G401.6 (cell line): ENCODE data around the gene VAMP7.
"Not testable (repeated sequence)": the region's sequence is repeated elsewhere in the genome, so short reads cannot be mapped to it uniquely, and the experiment has no call there.

Experiments
- FAIRE-seq: peaks from 2 replicates; lab custom pipeline; 2012; peaks lifted over from hg19 to GRCh38; lab: Jason Lieb, UNC

Gene VAMP7

DNA sequence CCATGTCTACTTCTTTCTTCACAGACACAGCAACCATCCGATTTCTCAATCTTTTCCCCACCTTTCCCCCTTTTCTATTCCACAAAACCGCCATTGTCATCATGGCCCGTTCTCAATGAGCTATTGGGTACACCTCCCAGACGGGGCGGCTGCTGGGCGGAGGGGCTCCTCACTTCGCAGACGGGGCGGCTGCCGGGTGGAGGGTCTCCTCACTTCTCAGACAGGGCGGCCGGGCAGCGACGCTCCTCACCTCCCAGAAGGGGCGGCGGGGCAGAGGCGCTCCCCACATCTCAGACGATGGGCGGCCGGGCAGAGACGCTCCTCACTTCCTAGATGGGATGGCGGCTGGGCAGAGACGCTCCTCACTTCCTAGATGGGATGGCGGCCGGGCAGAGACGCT, 26.5 kb downstream of the VAMP7 start:
- FAIRE-seq, result not testable (repeated sequence)

DNA sequence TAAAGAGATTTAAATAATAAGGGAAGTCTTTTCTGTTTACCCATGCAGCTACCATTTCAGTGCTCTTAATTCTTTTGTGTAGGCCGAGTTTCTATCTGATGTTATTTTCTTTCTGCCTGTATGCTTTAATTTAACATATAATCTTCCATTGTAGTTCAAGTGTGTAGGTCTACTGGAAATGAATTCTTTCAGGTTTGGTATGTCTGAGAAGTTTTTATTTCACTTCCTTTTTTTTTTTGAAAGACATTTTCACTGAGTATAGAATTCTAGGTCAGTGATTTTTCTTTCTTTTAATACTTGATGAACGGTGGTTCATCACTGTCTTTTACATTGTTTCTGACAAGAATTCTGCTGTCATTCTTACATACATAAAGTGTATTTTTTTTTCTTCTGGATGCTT, 42.1 kb downstream of the VAMP7 start:
- FAIRE-seq, result no peak

DNA sequence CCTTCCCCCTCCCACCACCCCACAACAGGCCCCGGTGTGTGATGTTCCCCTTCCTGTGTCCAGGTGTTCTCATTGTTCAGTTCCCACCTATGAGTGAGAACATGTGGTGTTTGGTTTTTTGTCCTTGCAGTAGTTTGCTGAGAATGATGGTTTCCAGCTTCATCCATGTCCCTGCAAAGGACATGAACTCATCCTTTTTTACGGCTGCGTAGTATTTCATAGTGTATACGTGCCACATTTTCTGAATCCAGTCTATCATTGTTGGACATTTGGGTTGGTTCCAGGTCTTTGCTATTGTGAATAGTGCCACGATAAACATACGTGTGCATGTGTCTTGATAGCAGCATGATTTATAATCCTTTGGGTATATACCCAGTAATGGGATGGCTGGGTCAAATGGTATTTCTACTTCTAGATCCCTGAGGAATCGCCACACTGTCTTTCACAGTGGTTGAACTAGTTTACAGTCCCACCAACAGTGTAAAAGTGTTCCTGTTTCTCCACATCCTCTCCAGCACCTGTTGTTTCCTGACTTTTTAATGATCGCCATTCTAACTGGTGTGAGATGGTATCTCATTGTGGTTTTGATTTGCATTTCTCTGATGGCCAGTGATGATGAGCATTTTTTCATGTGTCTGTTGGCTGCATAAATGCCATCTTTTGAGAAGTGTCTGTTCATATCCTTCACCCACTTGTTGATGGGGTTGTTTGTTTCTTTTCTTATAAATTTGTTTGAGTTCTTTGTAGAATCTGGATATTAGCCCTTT, 49.9 kb downstream of the VAMP7 start:
- not testable (repeated sequence) for FAIRE-seq

DNA sequence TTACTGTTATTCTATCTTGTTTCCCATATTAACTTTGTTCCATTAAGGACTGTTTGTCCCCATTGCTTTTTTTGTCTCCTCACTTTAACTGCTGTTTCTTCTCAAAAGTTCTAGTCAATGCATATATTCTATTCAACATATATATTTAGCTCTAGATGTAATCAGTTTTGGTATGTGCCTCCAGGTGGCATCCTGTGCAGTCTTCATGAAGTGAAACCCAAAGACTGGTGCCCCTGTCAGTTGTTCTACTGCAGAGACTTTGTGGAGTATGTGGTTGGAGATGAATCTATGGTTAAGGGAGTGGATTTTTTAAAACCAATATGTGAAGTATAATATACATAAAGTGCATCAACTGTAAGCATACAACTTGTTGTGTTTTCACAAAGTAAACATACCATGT, 57.0 kb downstream of the VAMP7 start:
- FAIRE-seq, result no peak

DNA sequence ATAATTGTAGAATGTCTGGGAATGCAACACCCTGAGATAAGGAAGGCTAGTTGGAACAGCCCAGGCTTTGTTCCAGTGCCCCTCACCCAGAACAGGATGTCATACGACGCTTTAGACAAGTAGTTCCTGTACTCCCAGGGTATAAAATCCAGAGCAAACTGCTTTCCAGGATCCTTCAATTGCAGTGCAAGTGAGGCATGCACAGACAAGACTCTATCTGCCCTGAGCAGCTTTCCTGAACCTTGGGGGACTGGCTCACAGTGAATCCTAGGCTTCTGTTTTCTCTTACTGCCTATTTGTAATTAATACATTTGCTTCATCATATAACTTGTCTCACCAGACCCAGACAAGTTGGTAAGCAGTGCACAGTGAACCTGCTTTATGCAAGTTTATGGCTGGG, 68.0 kb downstream of the VAMP7 start:
- no peak for FAIRE-seq

DNA sequence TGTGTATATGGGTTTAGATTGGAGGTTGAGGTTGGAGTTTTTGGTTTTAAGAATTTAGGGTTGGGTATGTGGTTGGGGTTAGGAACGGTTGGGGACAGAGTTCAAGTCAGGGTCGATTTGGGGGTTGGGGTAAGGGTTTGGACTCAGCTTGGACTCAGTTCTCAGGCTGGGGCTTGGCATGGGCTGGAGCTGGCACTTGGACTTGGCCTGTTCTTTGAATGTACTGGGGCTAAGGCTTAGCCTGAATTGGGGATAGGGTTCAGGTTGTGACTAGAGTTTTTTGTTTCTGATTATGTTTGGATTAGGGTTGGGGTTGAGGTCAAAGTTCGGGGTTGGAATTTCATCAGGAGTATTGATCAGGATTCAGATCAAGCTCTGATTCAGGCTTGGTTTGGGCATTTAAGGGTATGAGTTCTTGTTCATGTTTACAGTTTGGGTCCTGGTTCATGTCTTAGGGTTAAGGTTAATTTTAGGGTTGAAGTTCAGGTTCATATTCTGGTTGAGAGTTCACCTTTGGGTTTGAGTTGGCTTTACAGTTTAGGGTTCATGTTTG, 70.2 kb downstream of the VAMP7 start:
- FAIRE-seq, result no peak

DNA sequence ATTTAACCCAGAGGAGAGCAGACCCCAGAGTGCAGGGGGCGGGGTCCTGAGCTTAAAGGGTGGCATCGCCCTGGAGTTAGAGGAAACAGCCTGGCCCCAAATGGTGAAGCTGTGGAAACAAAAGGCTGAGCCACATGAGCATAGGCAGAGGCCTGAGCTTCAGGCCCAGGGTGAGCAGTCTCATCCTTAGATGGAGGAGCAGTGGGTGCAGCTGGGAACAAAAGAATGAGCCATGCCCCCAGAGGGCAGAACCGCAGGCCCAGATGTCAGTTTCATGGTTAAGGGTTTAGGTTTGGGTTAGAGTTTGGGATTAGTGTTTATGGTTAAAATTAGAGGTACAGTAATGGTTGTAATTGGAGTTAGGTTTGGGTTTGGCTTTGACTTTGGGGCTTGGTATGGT, 71.9 kb downstream of the VAMP7 start:
- FAIRE-seq, result no peak

DNA sequence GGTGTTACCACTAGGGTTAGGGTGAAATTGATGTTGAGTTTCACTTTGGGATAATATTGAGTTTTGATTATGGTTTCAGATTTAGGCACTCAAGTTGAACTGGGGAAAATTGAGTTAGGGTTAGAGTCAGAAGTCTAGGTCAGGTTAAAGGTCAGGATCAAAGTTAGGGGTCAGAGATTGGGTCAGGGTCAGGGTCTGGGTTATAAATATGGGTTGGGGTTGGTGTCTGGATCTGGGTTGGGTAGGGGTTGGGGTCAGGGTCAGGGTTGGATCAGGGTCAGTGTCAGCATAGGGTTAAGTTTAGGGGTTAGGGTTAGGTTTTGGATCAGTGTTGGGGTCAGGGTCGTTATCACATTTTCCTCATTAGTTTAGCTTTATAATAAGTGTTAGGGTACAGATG, 73.6 kb downstream of the VAMP7 start:
- FAIRE-seq, result no peak

DNA sequence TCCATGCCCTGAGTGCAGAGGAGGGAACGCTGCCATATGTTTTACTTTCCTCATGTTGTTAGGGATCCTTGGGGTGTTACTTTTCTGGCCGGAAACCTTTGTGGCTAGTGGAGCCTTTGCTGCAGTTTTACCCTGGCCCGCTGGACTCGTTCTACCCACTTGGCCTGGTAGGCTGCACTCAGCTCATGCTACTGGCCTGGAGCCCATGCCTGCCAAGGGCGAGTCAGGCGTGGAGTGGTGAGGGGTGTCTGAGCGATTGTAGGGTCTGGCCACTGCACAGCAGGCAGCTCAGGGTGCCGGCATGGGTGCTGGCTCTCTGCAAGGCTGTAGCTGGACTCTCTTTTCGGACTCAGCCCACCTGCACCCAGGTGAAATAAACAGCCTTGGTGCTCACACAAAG, 75.0 kb downstream of the VAMP7 start:
- no peak for FAIRE-seq

DNA sequence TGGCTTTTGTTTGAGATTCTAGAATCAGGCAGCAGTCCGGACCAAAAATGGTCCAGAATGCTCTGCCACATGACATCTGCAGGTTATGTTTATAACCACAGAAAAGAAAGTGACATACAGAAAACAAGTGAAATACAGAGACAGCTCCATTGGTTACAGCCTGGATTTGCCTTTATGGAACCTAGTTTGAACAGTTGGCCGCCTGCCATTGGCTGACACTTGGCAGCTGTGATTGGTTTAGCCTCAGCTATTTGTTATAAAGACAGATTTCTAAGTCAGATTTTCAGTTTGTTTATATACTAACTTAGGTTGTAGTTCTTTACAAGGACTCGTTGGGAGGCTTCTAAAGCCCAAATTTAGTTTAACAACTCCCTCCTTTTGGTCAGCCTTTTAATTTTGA, 75.5 kb downstream of the VAMP7 start:
- FAIRE-seq, result no peak

DNA sequence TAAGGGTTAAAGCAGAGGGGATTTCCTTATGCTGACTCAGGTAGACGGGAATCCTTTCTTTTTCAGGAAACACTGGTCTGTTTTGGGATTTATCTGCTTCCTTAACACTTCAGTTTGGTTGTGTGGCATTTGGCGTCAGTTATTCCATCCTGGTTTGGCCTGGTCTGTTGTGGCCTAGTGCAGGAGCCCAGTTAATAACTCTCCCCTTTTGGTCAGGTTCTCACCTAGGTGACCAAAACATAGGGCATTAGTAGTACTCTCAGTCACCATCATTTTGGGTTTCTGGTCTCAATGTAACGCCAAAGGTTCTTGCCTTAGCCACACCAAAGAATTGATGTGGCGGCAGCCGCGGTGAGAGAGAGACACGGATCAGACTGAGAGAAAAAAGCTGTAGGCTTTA, 76.7 kb downstream of the VAMP7 start:
- no peak for FAIRE-seq

DNA sequence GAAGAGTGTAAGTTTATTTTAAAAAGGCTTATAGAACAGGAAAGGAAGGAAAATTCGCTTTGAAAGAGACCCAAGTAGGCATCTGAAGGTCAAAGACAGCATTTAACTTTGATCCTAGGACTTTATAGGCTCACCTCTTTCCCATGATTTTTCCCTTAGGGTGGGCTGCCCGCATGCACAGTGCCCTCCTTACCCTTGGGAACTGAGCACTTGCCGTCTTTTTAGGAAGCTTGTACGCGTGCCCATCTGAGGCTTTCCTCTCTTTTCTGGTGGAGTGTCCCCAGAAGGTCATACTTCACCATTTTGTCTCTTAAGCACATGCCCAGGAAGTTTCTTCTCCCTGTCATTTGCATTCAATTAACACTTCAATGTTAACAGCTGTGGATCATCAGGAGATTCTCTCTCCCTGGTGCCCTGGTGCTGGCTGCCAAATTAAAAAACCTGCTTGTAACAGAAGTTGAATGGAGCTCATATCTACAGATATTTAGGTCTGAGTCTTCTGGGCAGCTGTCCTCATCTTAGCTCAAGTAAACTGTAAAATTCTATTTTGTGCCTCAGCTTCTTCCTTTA, 78.0 kb downstream of the VAMP7 start:
- FAIRE-seq, result no peak

DNA sequence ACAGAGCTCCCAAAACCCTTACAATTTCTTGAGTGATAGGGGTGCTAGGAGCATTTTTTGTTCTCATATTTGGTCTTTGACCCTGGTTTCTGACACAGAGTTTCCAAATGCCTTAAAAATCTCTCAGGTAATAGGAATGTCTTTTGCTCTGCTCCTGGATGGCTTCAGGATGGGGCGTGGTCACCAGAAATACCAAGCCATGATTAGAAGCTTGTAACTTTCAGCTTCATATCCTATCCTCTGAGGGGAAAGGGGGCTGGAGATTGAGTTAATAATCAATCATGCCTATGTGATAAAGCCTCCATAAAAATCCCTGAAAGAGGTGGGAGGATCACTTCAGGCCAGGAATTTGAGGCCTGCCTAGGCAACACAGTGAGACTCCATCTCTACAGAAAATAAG, 81.8 kb downstream of the VAMP7 start:
- FAIRE-seq, result no peak

DNA sequence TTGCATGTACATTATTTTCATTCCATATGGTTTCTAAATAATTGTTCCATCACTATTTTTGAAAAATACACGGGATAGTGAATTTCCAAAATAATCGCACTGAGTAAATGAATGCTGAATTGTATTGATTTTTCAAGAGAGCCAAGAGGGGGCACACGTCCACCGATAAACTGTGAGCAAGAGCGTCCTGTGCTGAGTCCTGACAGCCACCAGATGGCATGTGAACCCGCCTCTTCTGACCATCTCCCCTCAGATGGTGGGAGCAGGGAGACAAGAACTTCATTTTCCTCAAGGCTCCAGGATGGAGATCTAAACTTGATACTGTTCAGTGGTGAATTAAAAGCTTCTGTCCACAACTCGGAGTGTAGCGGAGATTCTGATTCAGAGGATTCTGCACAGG, 85.7 kb downstream of the VAMP7 start:
- no peak for FAIRE-seq

DNA sequence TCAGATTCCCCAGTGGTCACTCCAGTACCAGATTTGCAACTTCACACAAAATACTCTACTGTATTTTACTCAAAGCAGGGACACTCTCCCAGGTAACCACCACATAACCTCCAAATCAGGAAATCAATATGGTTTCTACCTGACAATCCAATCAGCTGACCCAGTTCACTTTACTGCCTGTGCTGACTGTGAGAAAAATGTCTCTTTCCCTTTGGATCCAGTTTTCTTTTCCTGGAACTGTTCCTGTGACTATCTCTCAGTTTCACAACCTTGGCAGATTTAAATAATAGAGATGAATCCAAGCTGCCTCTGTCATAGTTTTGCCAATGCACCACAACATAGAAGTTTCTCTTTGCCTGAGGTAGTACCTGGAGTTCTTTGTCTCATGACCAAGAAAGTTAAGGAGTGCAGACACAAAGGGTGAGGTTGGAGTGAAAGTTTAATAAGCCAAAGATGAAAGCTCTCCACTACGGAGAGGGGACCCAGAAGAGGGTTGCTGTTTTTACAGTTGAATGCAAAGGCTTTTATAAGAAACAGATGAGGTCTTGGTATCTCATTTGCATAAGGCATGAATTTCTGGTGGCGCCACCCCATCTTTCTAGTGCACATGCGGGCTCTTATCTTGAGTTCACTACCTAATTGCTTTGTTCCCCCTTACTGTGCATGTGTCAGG, 86.6 kb downstream of the VAMP7 start:
- FAIRE-seq, result no peak

DNA sequence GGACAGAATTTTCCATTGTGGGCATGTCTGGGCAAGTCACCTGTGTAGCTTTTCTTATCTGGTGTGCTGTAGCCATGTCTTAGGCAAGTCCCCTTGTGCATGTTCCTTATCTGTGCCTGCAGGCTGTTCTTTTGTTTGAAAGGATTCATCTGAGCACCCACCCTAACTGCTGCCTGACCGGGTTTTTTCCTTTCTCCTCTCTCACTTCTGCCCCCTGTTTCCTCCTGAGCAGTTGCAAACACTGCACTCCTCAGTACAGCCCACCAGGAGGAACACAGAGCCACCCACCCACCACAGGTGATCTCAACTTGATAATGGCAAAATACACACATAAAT, 87.1 kb downstream of the VAMP7 start:
- no peak for FAIRE-seq

DNA sequence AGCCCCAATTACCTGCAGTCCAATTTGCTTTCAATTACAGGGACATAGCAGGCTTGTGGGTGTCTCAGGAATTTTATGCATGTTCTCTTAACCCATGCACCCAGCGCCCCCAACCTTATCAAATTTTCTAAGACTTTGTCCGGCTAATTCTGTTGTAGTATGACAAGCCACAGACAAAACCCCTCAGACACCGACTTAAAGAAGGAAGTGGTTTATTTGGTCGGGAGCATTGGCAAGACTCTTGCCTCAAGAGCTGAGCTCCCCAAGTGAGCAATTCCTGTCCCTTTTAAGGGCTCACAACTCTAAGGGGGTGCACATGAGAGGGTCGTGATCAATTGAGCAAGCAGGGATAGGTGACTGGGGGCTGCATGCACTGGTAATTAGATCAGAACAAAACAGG, 87.6 kb downstream of the VAMP7 start:
- no peak for FAIRE-seq

DNA sequence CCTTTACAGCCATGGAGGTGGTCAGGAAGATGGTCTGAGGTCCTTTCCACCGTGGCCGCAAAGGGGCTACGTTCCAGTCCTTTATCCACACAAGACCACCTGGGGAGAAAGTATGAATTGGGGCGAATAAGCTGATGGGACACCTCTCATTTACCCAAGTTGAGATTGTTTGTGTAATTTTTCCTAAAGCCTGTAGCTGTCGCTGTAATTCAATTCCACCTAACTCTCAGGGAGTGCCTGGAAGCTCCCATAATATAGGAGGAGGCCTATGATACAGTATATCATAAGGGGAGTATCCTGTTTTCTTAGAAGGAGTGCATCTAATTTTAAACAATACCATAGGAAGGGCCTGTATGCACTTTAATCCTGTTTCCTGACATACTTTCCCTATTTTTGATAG, 90.5 kb downstream of the VAMP7 start:
- FAIRE-seq, result not testable (repeated sequence)

DNA sequence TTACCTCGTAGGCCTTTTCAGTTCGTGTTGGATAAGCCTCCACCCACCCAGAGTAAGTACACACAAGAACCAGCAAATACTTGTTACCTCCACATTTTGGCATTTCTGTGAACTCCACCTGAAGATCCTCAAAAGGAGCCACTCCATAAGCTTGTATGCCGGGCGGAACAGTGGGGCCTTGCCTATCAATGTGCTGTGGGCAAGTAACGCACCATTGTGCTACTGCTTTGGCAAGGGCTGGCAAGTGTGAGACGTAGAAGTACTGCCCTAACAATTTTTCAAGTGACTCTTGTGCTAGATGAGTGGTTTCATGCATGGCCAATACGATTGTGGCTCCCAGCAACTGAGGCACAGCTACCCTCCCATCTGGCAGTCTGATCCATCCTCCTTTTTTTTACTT, 91.1 kb downstream of the VAMP7 start:
- FAIRE-seq, result not testable (repeated sequence)

DNA sequence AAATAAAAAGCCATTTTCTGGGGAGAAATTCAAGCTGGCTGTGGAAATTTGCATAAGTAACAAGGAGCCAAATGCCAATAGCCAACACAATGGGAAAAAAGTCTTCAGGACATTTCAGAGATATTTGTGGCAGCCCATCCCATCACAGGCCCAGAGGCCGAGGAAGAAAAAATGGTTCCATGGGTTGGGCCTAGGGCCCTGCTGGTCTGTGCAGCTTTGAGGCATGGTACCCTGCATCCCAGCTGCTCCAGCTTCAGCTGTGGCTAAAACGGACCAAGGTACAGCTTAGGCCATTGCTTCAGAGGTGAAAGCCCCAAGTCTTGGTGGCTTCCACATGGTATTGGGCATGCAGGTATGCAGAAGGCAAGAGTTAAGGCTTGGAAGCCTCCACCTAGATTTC, 102.2 kb downstream of the VAMP7 start:
- no peak for FAIRE-seq

DNA sequence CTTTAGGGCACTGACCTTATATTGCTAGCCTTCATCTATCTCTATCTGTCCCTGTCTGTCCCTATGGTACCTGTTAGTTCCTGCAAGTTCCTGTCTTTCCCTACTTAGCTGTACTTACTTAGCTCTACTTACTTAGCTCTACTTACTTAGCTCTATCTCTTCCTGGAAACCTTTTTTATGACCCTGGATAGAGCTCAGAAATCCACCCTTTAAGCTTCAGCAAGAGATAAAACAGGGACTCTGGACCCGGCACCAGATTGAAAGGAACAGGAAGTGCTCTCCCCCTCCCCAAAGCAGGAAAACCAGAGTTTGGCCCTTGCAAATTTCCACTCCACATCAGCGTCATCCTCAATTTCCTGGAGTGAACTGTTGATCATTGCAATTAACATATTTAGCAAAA, 104.1 kb downstream of the VAMP7 start:
- no peak for FAIRE-seq

DNA sequence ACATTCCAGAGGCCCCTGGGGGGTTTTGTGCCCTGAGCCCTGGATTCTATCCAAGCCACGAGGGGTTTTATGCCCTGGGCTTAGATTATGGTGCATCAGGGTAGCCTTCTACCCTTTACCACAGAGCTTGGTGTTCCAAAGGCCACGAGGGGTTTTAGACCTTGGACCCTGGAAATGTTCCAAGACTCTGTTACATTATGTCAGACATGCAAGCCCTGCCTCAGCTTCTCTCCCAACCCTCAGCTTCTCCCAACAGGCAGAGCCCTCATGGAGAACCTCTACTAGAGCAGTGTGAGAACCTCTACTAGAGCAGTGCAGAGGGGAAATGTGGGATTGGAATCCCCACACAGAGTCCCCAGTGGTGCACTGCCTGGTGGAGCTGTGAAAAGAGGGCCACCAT, 105.8 kb downstream of the VAMP7 start:
- FAIRE-seq, result not testable (repeated sequence)

DNA sequence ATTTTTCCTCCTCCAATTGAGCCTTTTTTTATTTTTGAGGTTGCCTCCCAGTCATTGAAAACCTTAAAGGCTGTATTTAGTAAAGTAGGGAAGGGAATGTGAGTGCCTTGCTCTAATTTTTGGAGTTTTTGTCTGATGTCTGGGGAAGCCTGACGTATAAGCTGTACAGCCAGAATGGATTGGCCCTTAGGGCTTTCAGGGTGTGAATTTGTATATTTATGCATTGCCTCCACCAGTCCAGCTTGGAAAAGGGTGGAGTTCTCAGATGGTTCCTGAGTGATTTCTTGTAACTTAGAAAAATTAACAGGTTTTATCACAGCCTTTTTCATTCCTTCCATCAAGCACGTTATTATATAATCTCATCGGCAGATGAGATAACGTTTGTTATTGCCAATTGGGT, 107.7 kb downstream of the VAMP7 start:
- FAIRE-seq, result no peak
